Measurements from ENCODE around the gene SLC27A6.

Gene SLC27A6

GRCh38 chr5:129067745-129068144, 102.5 kb downstream of the SLC27A6 start:
- peaks cover 40% of the 10 kb centered on the region for H3K4me1 ChIP-seq
- DNase-seq: no peak
- no peak overlapping the region for H3K4me3 ChIP-seq (ENCODE audit: low read depth, low read length)
- H3K36me3 ChIP-seq: no peaks in the 10 kb centered on the region
- no peaks in the 10 kb centered on the region for H3K9me3 ChIP-seq
- TF ChIP-seq, protein P1, sequence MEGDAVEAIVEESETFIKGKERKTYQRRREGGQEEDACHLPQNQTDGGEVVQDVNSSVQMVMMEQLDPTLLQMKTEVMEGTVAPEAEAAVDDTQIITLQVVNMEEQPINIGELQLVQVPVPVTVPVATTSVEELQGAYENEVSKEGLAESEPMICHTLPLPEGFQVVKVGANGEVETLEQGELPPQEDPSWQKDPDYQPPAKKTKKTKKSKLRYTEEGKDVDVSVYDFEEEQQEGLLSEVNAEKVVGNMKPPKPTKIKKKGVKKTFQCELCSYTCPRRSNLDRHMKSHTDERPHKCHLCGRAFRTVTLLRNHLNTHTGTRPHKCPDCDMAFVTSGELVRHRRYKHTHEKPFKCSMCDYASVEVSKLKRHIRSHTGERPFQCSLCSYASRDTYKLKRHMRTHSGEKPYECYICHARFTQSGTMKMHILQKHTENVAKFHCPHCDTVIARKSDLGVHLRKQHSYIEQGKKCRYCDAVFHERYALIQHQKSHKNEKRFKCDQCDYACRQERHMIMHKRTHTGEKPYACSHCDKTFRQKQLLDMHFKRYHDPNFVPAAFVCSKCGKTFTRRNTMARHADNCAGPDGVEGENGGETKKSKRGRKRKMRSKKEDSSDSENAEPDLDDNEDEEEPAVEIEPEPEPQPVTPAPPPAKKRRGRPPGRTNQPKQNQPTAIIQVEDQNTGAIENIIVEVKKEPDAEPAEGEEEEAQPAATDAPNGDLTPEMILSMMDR (IDR thresholded peaks at IDR 0.05; ENCODE audit: low read depth, low read length): no peak
- no peaks in the 10 kb centered on the region for H3K27me3 ChIP-seq

GRCh38 chr5:129069292-129069691, 104.0 kb downstream of the SLC27A6 start:
- Histone ChIP-seq H3K9me3 (no peaks in the 10 kb centered on the region), H3K4me3 (ENCODE audit: low read depth, low read length) (no peak overlapping the region), H3K36me3 (no peaks in the 10 kb centered on the region), H3K27me3 (no peaks in the 10 kb centered on the region), H3K4me1 (peaks cover 43% of the 10 kb centered on the region)
- DNase-seq: no peak
- TF ChIP-seq, protein P1 (IDR thresholded peaks at IDR 0.05; ENCODE audit: low read depth, low read length): no peak

GRCh38 chr5:129073111-129073510, 107.8 kb downstream of the SLC27A6 start:
- Histone ChIP-seq H3K9me3 (no peaks in the 10 kb centered on the region), H3K36me3 (no peaks in the 10 kb centered on the region), H3K4me3 (ENCODE audit: low read depth, low read length) (no peak overlapping the region), H3K27me3 (no peaks in the 10 kb centered on the region), H3K4me1 (peaks cover 52% of the 10 kb centered on the region)
- TF ChIP-seq, protein P1 (IDR thresholded peaks at IDR 0.05; ENCODE audit: low read depth, low read length): no peak
- DNase-seq: no peak

DNA sequence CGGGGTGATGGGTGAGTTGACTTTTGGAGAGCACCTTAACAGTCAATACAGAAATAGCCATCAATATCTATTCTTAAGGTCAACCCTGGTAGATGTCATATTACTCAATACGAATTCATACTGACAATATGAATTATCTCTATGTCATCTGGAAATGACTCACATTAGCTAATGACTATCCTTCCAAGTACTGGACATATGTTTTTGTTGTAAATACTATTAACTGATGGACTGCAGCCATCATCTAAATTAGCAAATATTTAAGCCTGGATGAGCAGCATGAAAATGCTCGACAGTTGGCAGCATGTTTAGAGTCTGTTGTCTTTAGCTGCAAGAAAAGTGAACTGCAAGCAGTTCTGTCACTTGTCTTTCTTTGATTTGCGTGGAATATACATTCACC, 109.6 kb downstream of the SLC27A6 start:
- H3K4me1 ChIP-seq: peaks cover 56% of the 10 kb centered on the region
- TF ChIP-seq, protein P1 (IDR thresholded peaks at IDR 0.05; ENCODE audit: low read depth, low read length): no peak
- no peak overlapping the region for H3K4me3 ChIP-seq (ENCODE audit: low read depth, low read length)
- H3K27me3 ChIP-seq: no peaks in the 10 kb centered on the region
- peak; percentile 49 for DNase-seq
- no peaks in the 10 kb centered on the region for H3K9me3 ChIP-seq
- no peaks in the 10 kb centered on the region for H3K36me3 ChIP-seq

DNA sequence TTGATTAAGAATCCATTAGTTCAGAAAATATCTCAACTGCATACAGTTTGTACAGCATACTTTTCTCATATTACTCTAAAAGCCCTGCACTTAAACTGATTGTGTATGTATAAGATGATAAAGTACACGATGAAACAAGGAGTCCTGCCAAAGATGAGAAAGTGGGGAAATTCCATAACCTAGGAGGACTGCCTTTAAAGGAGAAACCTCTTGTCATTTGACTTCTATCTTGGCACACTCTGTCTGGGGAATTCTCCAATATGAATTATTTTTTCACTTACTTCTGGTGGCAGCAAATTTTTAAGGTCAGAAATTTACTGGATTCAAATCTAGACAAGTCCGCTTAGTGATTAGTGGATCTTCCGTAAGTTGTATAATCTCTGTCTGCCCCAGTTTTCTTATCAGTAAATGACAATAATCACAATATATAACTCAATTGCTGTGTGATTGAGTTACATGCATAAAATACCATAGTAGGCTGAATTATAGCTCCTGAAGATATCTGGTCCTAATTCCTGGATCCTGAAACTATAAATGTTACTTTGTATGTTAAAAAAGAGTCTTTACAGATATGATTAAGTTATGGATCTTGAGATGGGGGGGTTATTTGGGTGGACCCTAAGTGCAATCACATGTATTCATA, 112.3 kb downstream of the SLC27A6 start:
- no peaks in the 10 kb centered on the region for H3K9me3 ChIP-seq
- DNase-seq: no peak
- TF ChIP-seq, protein P1 (IDR thresholded peaks at IDR 0.05; ENCODE audit: low read depth, low read length): no peak
- no peak overlapping the region for H3K4me3 ChIP-seq (ENCODE audit: low read depth, low read length)
- H3K27me3 ChIP-seq: no peaks in the 10 kb centered on the region
- peaks cover 56% of the 10 kb centered on the region for H3K4me1 ChIP-seq
- no peaks in the 10 kb centered on the region for H3K36me3 ChIP-seq

GRCh38 chr5:129078247-129078646, 113.0 kb downstream of the SLC27A6 start:
- Histone ChIP-seq H3K4me1 (peaks cover 49% of the 10 kb centered on the region), H3K4me3 (ENCODE audit: low read depth, low read length) (no peak overlapping the region), H3K36me3 (no peaks in the 10 kb centered on the region), H3K9me3 (no peaks in the 10 kb centered on the region), H3K27me3 (no peaks in the 10 kb centered on the region)
- TF ChIP-seq, protein P1 (IDR thresholded peaks at IDR 0.05; ENCODE audit: low read depth, low read length): no peak
- no peak for DNase-seq
